Activated CD8-positive, alpha-beta memory T cell treated with anti-CD3 and anti-CD28 coated beads, Interleukin-2, amount 50 U/mL, for 48 hours (primary cell): ENCODE results near the gene CNOT1.
A peak's percentile ranks its signal among the peaks of the same experiment; 100 is the strongest.
"Not testable (repeated sequence)": the region's sequence is repeated elsewhere in the genome, so short reads cannot be mapped to it uniquely, and the experiment has no call there.

Source experiments
- DNase-seq: peaks from one replicate; pipeline ENCODE4 v3.0.0-alpha.2; 2020

Gene CNOT1

GRCh38 chr16:58637021-58637420 is 7.4 kb upstream of the CNOT1 start:
- DNase-seq = not testable (repeated sequence)

GRCh38 chr16:58636466-58636865 is 6.8 kb upstream of the CNOT1 start:
- DNase-seq = no peak

GRCh38 chr16:58635502-58635901 is 5.9 kb upstream of the CNOT1 start:
- DNase-seq = no peak

GRCh38 chr16:58634265-58634802 is 4.7 kb upstream of the CNOT1 start:
- no peak for DNase-seq

- DNase-seq = peak; percentile 78
Measured at GRCh38 chr16:58628845-58629732, 537 bp downstream of the CNOT1 start.

GRCh38 chr16:58624209-58624608 is 5.4 kb downstream of the CNOT1 start:
- DNase-seq = no peak

GRCh38 chr16:58620396-58620795 is 9.2 kb downstream of the CNOT1 start:
- DNase-seq = no peak

GRCh38 chr16:58615280-58615679 is 14.3 kb downstream of the CNOT1 start:
- DNase-seq = no peak

- DNase-seq = no peak
Measured at GRCh38 chr16:58614860-58615259, 14.8 kb downstream of the CNOT1 start.

- DNase-seq = peak; percentile 4
Measured at GRCh38 chr16:58614212-58614611, 15.4 kb downstream of the CNOT1 start.

- DNase-seq = not testable (repeated sequence)
Measured at GRCh38 chr16:58612965-58613364, 16.7 kb downstream of the CNOT1 start.

- no peak for DNase-seq
Measured at GRCh38 chr16:58608601-58609136, 21.0 kb downstream of the CNOT1 start.

- DNase-seq = no peak
Measured at GRCh38 chr16:58605562-58605961, 24.1 kb downstream of the CNOT1 start.

- no peak for DNase-seq
Measured at GRCh38 chr16:58591083-58591482, 38.5 kb downstream of the CNOT1 start.

- no peak for DNase-seq
Measured at GRCh38 chr16:58589326-58589905, 40.2 kb downstream of the CNOT1 start.

- no peak for DNase-seq
Measured at GRCh38 chr16:58588406-58588805, 41.2 kb downstream of the CNOT1 start.

GRCh38 chr16:58586340-58587030 is 43.1 kb downstream of the CNOT1 start:
- no peak for DNase-seq

- DNase-seq = no peak
Measured at GRCh38 chr16:58584831-58585505, 44.7 kb downstream of the CNOT1 start.

GRCh38 chr16:58582971-58583765 is 46.5 kb downstream of the CNOT1 start:
- DNase-seq = no peak

GRCh38 chr16:58582133-58582532 is 47.5 kb downstream of the CNOT1 start:
- no peak for DNase-seq

GRCh38 chr16:58579587-58579986 is 50.0 kb downstream of the CNOT1 start:
- DNase-seq = no peak

- no peak for DNase-seq
Measured at GRCh38 chr16:58578642-58579041, 51.0 kb downstream of the CNOT1 start.
